Retinal pigment epithelial cell (primary cell): Measurements from ENCODE around the gene MIPOL1.
"Not testable (repeated sequence)": the region's sequence is repeated elsewhere in the genome, so short reads cannot be mapped to it uniquely, and the experiment has no call there.

Experiments
- DNase-seq: peaks from one replicate; pipeline ENCODE4 v3.0.0-alpha.2; 2010; ENCODE audit warnings: low read depth
- H3K4me3 ChIP-seq: 2 replicates; pipeline ENCODE4 v1.5.1; 2011; ENCODE audit warnings: mild to moderate bottlenecking, low read length, control low read depth, moderate library complexity
- CTCF ChIP-seq: conservative IDR thresholded peaks from 2 replicates; pipeline ENCODE4 v1.5.1; 2011; ENCODE audit warnings: low read depth, low read length, control low read depth, inconsistent platforms

Gene MIPOL1

GRCh38 chr14:37457334-37457733 lies 259.6 kb downstream of the MIPOL1 start:
- TF ChIP-seq CTCF, result no peak
- H3K4me3 ChIP-seq, result no peak overlapping the region
- DNase-seq, result no peak

- DNase-seq, H3K4me3 ChIP-seq: not testable (repeated sequence)
Observed at GRCh38 chr14:37462426-37462825, 264.7 kb downstream of the MIPOL1 start.

- DNase-seq, result no peak
- no peak for TF ChIP-seq CTCF
- no peak overlapping the region for H3K4me3 ChIP-seq
Observed at GRCh38 chr14:37464192-37464858, 266.6 kb downstream of the MIPOL1 start.

GRCh38 chr14:37466003-37466622 lies 268.4 kb downstream of the MIPOL1 start:
- H3K4me3 ChIP-seq, result no peak overlapping the region
- no peak for DNase-seq
- no peak for TF ChIP-seq CTCF

- no peak for DNase-seq
- H3K4me3 ChIP-seq, result no peak overlapping the region
- no peak for TF ChIP-seq CTCF
Observed at GRCh38 chr14:37466623-37467088, 268.9 kb downstream of the MIPOL1 start.

- no peak overlapping the region for H3K4me3 ChIP-seq
- no peak for TF ChIP-seq CTCF
- DNase-seq, result no peak
Observed at GRCh38 chr14:37469650-37470049, 271.9 kb downstream of the MIPOL1 start.

- no peak for DNase-seq
- H3K4me3 ChIP-seq, result no peak overlapping the region
- TF ChIP-seq CTCF, result no peak
Observed at GRCh38 chr14:37470251-37470650, 272.5 kb downstream of the MIPOL1 start.
